GM18861 (cell line): ENCODE data around the gene DNAAF8.
"Not testable (repeated sequence)": the region's sequence is repeated elsewhere in the genome, so short reads cannot be mapped to it uniquely, and the experiment has no call there.

Experiments
- ATAC-seq: cut with Tn5 transposase; IDR thresholded peaks from one replicate; pipeline ENCODE4 v1.9.1; 2021; ENCODE audit not compliant: unreplicated experiment

Gene DNAAF8

DNA sequence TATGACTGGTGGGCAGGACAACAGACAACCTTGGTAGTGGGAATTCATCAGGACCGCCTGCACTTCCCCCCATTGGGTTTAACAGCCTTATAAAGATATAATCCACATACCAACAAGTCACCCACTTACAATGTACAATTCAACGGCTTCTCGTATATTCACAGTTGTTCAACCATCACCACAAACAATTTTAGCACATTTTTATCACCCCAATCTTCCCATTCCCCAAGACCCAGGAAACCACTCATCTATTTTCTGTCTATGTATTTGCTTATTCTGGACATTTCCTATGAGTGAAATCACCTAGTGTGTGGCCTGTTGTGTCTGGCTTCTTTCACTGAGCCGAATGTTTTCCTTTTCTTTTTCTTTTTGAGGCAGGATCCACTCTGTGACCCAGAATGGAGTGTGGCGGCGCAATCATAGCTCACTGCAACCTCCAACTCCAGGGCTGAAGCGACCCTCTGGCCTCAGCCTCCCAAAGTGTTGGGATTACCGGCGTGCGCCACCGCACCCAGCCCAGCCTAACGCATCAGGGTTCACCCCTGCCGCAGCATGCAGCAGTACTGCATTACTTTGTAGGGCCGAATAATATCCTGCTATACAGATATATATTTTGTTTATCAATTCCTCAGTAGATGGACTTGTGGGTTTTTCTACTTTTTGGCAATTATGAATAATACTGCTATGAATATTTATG is 11.1 kb upstream of the DNAAF8 start:
- no peak for ATAC-seq

- no peak for ATAC-seq
Measured at GRCh38 chr16:4724661-4725270, 9.6 kb upstream of the DNAAF8 start.

GRCh38 chr16:4726616-4727015 is 7.7 kb upstream of the DNAAF8 start:
- ATAC-seq = no peak

DNA sequence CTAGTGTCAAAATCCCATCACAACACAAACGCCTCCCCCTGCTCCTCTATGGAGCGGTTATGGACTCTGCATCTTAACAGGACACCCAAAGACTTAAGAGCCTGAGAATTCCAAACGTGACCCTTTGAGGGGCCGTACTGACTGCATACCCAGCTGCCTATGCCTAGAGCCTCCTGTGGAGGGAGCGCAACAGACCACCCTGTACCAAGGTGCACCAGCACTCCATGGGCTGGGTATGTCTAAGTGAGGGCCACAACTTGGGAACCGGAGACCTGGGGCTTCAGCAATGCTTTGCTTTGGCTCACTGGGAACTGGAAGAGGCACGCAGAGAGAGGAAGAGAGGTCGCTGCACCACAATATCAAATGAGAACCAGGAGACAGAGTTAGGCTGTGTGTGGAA is 5.7 kb upstream of the DNAAF8 start:
- ATAC-seq = no peak

DNA sequence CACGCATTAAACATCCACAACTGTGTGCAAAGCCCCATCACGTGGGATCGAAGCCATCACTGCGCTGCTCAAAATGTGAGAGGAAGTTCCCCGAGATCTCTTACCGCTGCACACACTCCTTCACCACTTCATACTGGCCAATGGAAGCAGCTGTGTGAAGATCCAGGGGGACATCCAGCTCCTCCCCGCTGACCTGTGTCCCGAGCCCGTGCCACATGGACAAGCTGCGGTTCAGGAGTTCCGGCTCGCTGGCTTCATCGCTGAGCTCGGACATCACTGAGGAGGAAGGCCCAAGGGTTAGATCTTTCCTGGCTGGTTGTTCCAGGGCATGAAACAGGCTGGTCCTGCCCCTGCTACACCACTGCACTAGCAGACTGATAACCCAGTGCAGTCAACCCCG is 4.5 kb upstream of the DNAAF8 start:
- no peak for ATAC-seq

DNA sequence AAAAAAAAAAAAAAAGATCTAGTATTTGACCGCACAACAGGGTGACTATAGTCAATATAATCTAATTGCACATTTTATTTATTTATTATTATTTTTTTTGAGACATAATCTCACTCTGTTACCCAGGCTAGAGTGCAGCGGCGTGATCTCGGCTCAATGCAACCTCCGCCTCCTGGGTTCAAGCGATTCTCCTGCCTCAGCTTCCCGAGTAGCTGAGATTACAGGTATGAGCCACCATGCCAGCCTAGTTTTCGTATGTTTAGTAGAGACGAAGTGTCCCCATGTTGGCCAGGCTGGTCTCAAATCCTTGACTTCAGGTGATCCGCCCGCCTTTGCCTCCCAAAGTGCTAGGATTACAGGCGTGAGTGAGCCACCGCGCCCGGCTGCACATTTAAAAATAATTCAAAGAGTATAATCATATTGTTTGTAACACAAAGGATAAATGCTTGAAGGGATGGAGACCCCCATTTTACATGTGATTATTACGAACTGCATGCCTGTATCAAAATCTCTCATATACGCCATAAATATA is 1.1 kb upstream of the DNAAF8 start:
- no peak for ATAC-seq

DNA sequence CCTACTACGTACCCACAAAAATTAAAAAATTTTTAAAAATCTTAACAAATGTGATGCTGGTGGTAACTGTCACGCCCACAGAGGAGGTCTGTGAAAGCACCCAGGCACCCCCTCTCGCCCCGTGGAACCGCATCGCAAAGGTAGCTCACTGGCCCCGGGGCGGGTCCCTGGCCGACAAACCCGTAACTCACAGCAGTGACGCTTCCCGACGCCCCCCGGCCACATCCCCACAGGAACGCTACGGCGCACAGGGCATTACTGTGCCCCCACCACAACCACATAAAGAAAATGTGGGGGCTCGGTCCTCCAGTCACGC is 632 bp upstream of the DNAAF8 start:
- ATAC-seq = no peak

DNA sequence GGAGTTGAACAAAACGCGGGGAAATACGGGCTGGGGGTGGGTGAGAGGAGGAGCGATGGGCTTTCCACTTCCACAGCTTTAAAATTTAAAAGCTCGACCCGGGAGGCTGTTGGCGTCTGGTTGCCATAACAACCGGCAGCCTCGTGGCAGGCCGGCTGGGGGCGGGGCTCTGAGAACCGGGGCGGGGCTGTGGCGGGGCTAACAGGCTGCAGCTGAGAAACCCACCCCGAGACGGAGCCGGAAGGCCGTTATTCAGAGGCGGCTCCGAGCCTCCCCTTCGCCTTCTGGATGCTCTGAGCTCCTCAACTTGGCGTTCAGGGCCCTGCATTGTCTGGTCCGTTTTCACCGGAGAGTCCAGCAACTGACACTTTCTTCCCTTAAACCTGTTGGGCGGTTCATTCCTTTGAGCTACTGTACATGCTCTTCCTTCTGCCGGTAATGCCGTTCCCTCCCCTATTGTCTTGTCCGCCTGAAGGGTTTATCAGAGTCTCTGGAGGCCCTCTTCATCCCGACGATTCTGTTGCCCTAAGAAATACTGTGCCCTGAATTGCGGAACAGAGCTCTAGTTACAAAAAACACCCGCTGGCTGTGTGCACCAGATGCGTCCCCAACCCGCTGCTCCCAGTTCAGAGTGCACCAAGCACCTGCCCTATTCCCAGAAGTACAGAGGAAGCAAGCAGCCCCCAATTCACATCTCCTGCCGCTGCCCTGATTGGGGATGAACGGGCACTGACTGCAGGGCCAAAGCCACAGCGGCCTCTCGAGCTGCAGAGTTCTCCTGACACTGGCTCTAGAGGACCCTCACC is 596 bp downstream of the DNAAF8 start:
- peak; percentile 33 for ATAC-seq

GRCh38 chr16:4736546-4736945 is 2.2 kb downstream of the DNAAF8 start:
- no peak for ATAC-seq

DNA sequence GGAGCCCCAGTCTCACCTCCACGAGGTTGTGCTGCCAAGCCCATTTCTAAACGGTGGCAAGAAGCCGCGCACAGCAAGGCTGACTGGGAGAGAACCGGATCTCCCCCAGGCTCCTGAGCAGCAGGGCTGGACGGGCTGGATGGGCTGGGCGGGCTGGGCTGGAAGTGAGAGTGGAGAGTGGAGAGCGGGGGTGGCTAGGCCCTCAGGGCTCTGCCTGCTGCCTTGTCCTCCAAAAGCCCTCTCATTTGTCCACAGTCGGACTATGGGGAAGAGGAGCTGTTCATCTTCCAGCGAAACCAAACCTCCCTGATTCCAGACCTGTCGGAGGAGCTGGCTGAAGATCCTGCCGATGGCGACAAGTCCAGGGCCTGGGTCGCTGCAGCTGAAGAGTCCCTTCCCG is 3.2 kb downstream of the DNAAF8 start:
- no peak for ATAC-seq

- ATAC-seq = not testable (repeated sequence)
Measured at GRCh38 chr16:4738370-4738769, 4.0 kb downstream of the DNAAF8 start.

GRCh38 chr16:4743226-4743878 is 9.0 kb downstream of the DNAAF8 start:
- ATAC-seq = no peak

DNA sequence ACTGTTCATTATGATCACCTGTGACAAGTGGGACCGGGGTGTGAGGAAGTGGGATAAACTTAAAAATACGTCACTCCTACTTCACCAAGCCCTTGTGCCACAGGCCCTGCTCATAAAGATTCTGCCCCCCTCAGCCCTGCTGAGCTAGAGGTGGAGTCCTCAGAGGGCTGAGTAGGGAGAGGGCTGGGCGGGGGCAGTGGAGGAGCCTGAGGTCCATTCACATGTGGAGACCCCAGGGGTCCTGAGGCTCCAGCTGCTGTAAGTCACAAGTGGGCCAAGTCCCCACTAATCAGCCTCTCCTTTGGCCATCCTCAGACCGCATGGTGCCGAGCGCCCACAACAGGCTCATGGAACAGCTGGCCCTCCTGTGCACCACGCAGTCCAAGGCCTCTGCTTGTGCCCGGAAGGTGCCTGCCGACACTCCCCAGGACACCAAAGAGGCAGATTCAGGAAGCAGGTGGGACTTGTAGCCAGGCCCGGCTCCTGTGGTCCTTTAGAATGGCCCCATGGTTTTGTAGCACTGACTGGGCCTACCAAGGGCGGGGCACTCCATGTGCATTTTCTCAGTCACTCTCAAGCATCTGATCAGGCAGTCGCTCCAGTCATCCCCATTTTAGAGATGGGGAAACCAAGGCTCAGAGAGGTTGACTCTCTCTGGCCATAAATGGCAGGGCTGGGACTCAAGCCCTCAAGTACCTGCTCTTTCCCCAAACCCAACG is 10.4 kb downstream of the DNAAF8 start:
- no peak for ATAC-seq

DNA sequence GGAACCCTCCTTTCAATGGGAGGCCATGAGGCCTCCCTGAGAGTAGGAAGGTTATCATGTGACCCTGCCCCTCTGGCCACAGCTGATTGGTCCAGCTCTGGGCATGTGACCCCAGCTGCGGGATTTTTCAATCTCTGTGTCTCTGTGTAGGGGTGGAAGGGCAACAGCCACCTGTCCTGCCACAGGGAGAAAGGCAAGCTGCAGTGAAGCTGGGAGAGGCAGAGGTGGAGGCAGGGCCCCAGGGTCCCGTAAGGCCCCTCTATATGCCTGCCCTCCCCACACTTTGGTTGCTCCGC is 10.9 kb downstream of the DNAAF8 start:
- no peak for ATAC-seq

DNA sequence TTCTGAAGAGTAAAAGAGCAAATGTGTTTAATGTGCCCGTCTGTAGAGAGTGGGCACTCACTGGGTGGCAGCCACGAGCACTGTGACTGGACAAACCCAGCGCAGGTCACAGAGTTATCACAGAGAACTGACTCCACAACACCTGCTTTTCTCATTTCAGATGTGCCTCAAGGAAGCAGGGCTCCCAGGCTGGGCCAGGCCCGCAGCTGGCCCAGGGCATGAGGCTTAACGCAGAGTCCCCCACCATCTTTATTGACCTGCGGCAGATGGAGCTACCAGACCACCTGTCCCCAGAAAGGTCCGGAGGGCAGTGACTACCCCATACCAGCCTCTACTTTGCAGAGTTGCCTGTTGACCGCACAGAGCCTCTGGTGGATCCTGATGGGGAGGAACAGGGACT is 11.9 kb downstream of the DNAAF8 start:
- no peak for ATAC-seq

DNA sequence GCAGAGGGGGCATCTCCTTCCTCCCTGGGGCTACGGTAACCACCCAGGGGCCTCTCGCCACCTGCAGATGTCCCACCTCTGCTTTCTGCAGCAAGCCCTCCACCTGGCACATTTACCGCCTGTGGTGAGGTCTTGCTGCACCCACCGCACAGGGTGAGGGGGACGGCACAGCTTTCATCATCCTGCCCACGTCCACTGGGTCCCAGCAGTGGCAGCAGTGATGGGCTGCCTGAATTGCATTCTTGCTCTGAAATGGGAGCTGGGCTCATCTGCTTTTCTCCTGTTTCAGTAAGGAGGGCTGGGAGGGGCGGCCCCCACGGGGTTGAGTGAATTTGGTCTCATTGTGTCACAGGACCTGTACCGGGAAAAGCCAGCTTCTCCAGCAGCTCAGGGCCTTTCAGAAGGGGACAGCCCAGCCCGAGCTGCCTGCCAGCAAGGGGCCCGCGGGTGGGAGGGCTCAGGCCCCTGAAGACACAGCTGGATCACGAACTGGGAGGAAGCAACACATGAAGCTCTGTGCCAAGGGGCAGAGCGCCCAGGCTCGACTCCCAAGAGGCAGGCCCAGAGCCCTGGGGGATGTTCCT is 12.7 kb downstream of the DNAAF8 start:
- no peak for ATAC-seq

- no peak for ATAC-seq
Measured at GRCh38 chr16:4747906-4748681, 13.8 kb downstream of the DNAAF8 start.

- no peak for ATAC-seq
Measured at GRCh38 chr16:4748682-4749411, 14.5 kb downstream of the DNAAF8 start.

DNA sequence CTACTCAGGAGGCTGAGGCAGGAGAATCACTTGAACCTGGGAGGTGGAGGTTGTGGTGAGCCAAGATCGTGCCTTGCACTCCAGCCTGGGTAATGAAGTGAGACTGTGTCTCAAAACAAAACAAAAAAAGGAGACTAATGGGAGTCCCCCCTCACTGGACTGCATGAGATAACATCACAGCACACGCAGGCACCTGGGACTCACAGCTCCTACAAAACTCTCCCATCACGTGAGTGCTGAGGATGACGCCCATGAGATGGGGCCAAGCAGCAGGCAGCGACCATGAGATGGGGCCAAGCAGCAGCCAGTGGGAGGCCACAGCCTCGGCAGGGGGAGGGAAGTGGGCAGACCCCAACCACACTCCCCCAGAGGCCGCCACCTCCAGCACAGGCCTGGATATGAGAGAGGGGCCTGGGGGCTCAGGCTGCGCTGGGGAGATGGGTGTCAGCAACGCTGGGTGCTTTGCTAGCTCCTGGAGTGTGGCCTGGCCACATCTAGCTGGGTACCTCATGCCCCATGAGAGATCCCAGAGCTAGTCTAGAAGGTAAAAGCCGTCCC is 15.4 kb downstream of the DNAAF8 start:
- no peak for ATAC-seq
